Psoas muscle (tissue), 8 donors: ENCODE data around the gene RAD9A. TPM values are rescaled to one million over a fixed set of nuclear protein-coding genes. Genes with fewer than 3 reads are reported as not detected.
A peak's percentile ranks its signal among the peaks of the same experiment; 100 is the strongest.

ENCODE experiments used
- ATAC-seq, 4 donors: fragments of 200-7000 bp; cut with Tn5 transposase; one replicate each; pipeline ENCODE4 v1.9.1; 2020; ENCODE audit warnings: moderate library complexity in 3 of 4, mild to moderate bottlenecking in 2 of 4
- DNase-seq, 2 donors: peaks; one replicate each; pipeline ENCODE4 v3.0.0-alpha.2; 2020
- H3K27ac ChIP-seq: fragments of 200-600 bp; one replicate; pipeline ENCODE4 v1.8.0; 2022
- H3K27me3 ChIP-seq, 3 donors: fragments of 200-600 bp in 1 of 3; one replicate each; pipeline versions ENCODE4 v1.6.1 to v1.8.0; 2013 to 2022; ENCODE audit warnings: low read length in 2 of 3, mild to moderate bottlenecking in 2 of 3, moderate library complexity in 1 of 3; ENCODE audit not compliant: insufficient read depth in 3 of 3
- H3K36me3 ChIP-seq, 2 donors: fragments of 200-600 bp in 1 of 2; one replicate each; pipeline versions ENCODE4 v1.6.1 to v1.8.0; 2013 to 2022; ENCODE audit warnings: low read depth in 1 of 2, mild to moderate bottlenecking in 1 of 2, moderate library complexity in 1 of 2; ENCODE audit not compliant: insufficient read depth in 1 of 2
- H3K4me1 ChIP-seq: fragments of 200-600 bp; one replicate; pipeline ENCODE4 v1.8.0; 2022
- H3K4me3 ChIP-seq: fragments of 200-600 bp; one replicate; pipeline ENCODE4 v1.8.0; 2022; ENCODE audit warnings: mild to moderate bottlenecking
- H3K9me3 ChIP-seq: fragments of 200-600 bp; one replicate; pipeline ENCODE4 v1.8.0; 2022
- WGBS, 3 donors: extraction: QIAGEN DNeasy Blood & Tissue Kit; methylation state at CpG; one replicate each; pipeline versions ENCODE4 v1.1.6 to v1.1.7; 2013; 5-methylcytosine and 5-hydroxymethylcytosine counted together
- intact Hi-C, 2 donors: fragments of 100-400 bp; cut with DNase I; formaldehyde crosslinking; loops; one replicate each; pipeline versions ENCODE4 v1.11.0 to v1.14.2; 2022
- polyA plus RNA-seq, 3 donors: library from polyadenylated mRNA; stranded (reverse); fragments of 200-250 nt; gene quantifications; one replicate each; pipeline ENCODE4 v1.2.3, GENCODE V29; 2013
- total RNA-seq, 4 donors: library from RNA; stranded (reverse); fragmentation: NEBNext Ultra II Directional in 2 of 4; extraction: Animal tissue kit (Norgen Biotek cat#: 25700) in 2 of 4; gene quantifications; one replicate each; pipeline versions ENCODE4 v1.2.1 to v1.2.4, GENCODE V29; 2021 to 2023
- TF ChIP-seq, protein P1 (sequence below): fragments of 200-600 bp; IDR thresholded peaks from one replicate; pipeline ENCODE4 v1.8.0; 2022; ENCODE audit warnings: antibody characterized with exemption
- donor health status: healthy with polysubstance abuse.
- donor health status: DM: no; HTN: no; CAD: no; lungs with moderate emphysema.
- donor health status: Bipolar disorder and iron deficiency.
- donor health status: healthy.
- donor health status: DM: yes; HTN: yes; CAD: no.
- donor health status: DM: no; HTN: no; CAD: no.
- donor health status: DM: no; HTN: no; CAD: no.
- donor health status: DM: yes; HTN: yes; CAD: no.

The RAD9A gene
- total and polyA plus RNA-seq, 7 donors = 1.8 to 12.3 (median 6.7) TPM

DNA sequence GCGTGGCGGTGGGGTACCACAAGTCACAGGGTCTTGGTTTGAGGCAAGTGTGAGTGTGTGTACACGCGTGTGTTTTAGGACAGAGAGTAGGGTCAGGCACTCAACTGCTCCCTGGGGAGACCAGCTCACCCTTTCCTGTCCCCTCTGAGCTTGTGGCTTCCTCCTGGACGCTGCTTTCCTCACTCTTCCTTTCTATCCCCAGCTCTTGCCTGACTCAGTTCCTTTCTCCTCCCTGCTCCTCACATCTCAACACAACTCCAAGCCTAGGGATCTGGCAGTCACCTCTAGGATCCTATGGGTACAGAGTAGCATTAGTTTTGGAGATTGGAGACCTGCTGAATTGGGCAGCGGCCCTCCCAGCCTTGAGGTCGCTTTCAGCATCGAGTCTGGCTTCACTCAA lies 22.5 kb upstream of the RAD9A start:
- Histone ChIP-seq H3K36me3 (no peaks in the 10 kb centered on the region), H3K4me3 (no peak overlapping the region), H3K27ac (no peak overlapping the region), H3K9me3 (no peaks in the 10 kb centered on the region), H3K4me1 (peaks cover 12% of the 10 kb centered on the region), H3K27me3 (peaks cover 0 to 46% (median 9%) of the 10 kb centered on the region in 3 donors)
- TF ChIP-seq, protein P1, sequence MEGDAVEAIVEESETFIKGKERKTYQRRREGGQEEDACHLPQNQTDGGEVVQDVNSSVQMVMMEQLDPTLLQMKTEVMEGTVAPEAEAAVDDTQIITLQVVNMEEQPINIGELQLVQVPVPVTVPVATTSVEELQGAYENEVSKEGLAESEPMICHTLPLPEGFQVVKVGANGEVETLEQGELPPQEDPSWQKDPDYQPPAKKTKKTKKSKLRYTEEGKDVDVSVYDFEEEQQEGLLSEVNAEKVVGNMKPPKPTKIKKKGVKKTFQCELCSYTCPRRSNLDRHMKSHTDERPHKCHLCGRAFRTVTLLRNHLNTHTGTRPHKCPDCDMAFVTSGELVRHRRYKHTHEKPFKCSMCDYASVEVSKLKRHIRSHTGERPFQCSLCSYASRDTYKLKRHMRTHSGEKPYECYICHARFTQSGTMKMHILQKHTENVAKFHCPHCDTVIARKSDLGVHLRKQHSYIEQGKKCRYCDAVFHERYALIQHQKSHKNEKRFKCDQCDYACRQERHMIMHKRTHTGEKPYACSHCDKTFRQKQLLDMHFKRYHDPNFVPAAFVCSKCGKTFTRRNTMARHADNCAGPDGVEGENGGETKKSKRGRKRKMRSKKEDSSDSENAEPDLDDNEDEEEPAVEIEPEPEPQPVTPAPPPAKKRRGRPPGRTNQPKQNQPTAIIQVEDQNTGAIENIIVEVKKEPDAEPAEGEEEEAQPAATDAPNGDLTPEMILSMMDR = no peak
- WGBS, 3 donors = 84 to 89% (median 88%) methylated on average over 8 of the region's 8 CpGs
- ATAC-seq (no peak), DNase-seq (no peak)
- intact Hi-C loops = no loop called here

DNA sequence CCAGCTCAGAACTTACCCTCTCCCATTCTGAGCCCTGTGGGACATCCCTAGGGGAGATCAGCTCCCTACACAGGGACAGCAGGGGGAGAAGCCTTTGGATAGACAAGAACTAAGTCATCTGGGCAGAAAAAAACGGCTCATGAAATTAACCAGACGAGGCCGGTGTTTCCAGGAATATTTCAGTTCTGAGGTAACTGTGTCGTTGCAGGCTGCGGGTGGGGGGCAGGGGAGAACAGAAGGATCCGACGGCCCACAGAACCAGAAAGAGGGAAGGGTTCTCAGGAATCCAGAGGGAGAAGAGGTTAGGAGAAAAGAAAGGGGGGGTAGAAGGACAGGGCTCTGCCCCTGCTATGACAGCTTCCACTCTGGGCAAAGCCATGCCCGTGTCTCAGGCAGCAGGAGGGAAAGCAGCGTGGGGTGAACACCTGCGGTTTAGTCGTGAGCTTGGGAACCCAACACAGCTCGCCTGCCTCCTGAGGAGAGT lies 21.9 kb upstream of the RAD9A start:
- Histone ChIP-seq H3K9me3 (no peaks in the 10 kb centered on the region), H3K4me3 (no peak overlapping the region), H3K27me3 (peaks cover 0 to 51% (median 9%) of the 10 kb centered on the region in 3 donors), H3K36me3 (no peaks in the 10 kb centered on the region), H3K27ac (no peak overlapping the region), H3K4me1 (peaks cover 16% of the 10 kb centered on the region)
- TF ChIP-seq, protein P1 = no peak
- intact Hi-C loops = no loop called here
- WGBS, 3 donors = 65 to 70% (median 65%) methylated on average over 12 of the region's 12 CpGs
- no peak for ATAC-seq
- DNase-seq = no peak

DNA sequence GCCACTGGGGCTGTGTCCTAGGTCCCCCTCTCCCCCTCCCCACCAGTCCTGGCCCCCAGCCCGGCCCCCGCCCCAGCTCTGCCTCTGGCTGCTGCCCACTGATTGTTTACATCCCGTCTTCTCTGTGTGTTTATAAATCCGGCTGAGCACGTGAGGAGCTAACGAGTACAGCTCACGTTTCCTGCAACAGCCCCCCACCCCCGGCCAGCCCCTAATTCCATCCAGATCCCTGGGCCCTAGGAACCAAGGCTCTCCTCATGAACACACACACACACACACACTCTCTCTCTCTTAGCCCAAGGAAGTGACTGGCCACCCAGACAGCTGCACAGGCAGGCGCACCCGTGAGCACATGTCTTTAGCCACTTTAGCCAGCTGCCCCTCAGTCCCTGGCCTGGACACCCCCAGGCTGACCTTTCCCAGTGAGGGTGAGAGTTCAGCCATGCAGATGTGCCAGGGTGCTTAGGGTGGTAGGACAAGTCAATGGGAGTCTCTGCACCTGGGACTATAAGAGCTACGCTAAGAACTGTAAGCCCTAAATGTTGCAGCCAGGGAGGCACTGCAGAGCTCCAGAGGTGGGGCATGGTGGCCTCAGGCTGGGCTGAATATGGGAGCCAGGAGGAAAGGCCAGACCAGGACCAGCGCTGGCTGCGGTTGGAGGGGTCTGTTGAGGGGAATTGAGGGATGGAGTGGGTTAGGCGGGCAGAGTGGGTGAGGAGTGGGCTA lies 21.3 kb upstream of the RAD9A start:
- intact Hi-C loops = no loop called here
- no peaks in the 10 kb centered on the region for H3K36me3 ChIP-seq
- ATAC-seq (no peak), DNase-seq (no peak)
- no peaks in the 10 kb centered on the region for H3K9me3 ChIP-seq
- TF ChIP-seq, protein P1 = no peak
- WGBS, 3 donors = 57 to 60% (median 59%) methylated on average over 14 of the region's 14 CpGs
- peaks cover 16% of the 10 kb centered on the region for H3K4me1 ChIP-seq
- H3K4me3 ChIP-seq = no peak overlapping the region
- peaks cover 0 to 53% (median 10%) of the 10 kb centered on the region in 3 donors for H3K27me3 ChIP-seq
- H3K27ac ChIP-seq = no peak overlapping the region

DNA sequence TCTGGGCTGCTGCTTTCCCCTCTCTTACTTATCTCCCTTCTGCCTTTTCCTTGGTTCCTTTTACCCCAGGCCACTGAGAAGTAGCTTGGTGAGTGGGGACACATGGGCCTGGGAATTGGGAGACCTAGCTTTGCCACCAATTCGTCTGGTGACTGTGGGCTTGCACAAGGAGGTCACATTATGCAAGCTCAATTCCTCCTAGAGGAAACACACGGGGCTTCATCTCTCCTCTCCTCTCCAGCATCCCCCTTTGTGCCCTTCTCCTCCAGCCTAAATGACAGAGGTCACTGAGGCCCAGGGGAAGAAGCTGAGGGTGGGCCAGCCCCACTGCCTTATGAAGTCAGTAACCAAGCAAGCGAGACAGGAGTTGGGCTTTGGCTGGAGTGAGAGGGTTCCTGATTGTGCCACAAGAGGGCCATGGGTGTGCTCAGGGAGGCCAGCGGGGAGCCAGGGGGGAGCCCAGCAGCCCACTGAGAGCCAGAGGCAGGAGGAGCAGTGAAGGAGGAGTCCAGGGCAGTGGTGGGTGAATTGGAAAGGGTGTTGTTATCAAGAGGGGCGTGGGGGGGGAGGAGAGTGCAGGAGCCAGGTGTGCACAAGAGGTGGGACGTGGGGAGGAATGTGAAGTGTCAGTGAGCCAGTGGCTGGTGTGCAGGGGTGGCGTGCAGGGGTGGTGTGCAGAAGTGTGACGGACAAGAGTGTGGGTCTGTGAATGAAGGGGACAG lies 20.4 kb upstream of the RAD9A start:
- Histone ChIP-seq H3K4me1 (peaks cover 16% of the 10 kb centered on the region), H3K36me3 (no peaks in the 10 kb centered on the region), H3K9me3 (no peaks in the 10 kb centered on the region), H3K4me3 (peak overlapping the region; percentile 76), H3K27ac (no peak overlapping the region), H3K27me3 (peaks cover 0 to 54% (median 11%) of the 10 kb centered on the region in 3 donors)
- intact Hi-C loops = no loop called here
- DNase-seq = peak in 1 of 2 donors; percentile 41
- WGBS, 3 donors = 45 to 69% (median 52%) methylated on average over 8 of the region's 8 CpGs
- TF ChIP-seq, protein P1 = peak; percentile 28
- peak in 2 of 4 donors; percentile 26 to 27 for ATAC-seq
